GM18505 (cell line): ENCODE data around the gene RHEBL1.
A peak's percentile ranks its signal among the peaks of the same experiment; 100 is the strongest.

Experiments used
- ATAC-seq: cut with Tn5 transposase; IDR thresholded peaks from one replicate; pipeline ENCODE4 v1.9.1; 2021; ENCODE audit not compliant: unreplicated experiment
- POLR2A ChIP-seq: IDR thresholded peaks from 4 replicates; pipeline ENCODE4 v1.6.1; 2011; ENCODE audit warnings: borderline replicate concordance; ENCODE audit not compliant: insufficient read depth, insufficient read length; ENCODE audit errors: extremely low read depth

RHEBL1 gene

DNA sequence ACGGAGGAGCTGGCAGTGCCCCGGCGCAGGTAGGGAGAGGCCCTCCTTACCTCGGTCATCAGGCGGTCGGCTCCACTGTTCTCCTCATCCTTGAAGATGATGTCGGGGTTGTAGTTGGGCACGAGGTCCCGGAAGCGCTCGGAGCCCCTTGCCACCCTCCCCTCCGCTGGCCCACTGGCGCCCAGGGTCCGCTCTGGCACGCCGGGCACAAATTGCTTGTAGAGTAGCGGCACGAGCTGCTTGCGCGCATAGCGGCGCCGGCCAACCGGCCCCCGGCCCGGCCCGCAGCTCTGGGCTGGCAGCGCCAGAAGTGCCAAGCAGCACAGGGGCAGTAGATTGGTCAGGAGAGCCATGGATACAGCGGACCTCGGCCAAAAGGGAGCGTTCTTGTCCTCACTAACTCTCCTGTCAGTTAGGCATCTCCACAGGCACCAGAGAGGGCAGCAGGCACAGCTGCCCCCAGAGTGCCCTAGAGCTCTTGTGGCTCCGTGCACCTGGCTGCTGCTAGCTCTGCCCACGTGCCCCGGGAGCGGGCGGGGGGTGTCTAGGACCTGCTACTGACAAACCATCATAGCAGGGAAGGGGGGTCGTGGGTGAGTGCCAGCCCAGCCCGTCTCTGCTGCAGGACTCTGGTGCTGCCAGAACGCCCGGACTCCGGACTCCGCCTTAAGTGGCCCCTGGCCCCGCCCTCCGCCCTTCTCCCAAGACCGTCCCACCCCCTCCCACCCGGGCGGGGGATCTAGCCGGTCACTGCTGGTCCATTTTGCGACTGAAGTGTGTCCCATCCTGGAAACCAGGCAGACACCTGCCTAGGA, 24.6 kb upstream of the RHEBL1 start, which contains the start of gene DHH:
Gene DHH (minus strand): TSS at position 642 of the 815 bp plus-strand sequence. CDS start 289 bp downstream, at position 353.
- no peak for TF ChIP-seq POLR2A
- ATAC-seq, result no peak

- no peak for ATAC-seq
- TF ChIP-seq POLR2A, result no peak
Observed at GRCh38 chr12:49093792-49094159, 24.0 kb upstream of the RHEBL1 start.

DNA sequence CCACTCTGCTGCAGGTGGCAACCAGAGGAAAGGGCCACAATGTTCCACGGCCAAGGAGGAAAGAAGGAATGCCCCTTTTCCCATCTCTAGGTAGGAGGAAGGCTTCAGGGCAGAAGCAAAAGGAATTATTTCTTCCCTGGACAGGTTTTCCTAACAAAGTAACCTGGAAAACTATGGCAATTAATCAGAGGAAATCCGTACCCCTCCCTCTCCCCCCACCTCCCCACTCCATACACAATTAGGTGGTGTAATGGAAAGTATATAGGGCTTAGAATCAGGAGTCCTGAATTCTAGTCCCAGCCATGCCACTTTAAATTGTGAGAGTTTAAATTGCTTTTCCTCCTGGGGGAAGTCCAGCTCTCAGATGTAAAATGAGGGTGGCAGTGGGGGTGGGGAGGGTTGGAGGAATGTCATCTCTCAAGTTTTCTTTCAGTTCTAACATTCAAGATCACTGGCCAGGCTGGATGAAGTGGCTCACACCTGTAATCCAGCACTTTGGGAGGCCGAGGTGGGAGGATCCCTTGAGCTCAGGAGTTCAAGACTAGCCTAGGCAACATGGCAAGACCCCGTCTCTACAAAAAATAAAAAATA, 23.1 kb upstream of the RHEBL1 start:
- TF ChIP-seq POLR2A, result no peak
- ATAC-seq, result no peak

DNA sequence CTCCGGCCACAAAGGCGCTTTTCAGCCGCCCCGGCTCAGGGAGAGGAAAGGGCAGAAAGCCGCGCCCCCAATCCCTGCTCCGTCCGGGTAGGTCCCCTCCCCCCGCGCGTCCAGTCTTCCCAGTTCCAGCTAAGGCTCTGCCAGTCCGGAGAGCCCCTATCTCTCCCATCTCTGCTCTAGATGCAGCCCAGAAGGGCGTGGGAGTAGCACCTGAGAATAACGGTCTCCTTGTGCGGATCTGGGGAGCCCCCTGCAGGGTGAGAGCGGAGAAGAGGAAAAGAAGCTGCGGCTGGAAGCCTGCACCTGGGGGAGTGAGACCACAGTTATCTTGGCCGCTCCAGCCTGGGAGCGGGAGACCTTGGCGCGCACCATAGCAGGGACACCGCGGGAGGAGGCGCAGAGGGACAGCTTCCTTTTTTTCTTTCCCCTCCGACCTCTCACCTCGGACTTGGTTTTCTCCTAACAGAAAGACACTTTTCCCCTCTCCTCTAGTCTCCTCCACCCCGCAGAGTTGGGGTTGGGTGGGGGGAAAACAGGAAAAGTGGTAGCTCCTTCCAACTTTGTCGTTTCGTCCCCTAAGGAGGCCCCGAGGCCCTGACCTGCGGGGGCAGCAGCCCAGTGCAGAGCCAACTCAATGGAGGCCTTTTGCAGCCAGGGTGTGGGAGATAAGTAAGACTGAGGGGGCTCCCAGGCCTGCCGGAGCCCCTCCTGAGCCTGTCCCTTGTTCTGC, 22.5 kb upstream of the RHEBL1 start:
- TF ChIP-seq POLR2A, result no peak
- no peak for ATAC-seq

- ATAC-seq, result no peak
- no peak for TF ChIP-seq POLR2A
Observed at GRCh38 chr12:49091836-49092085, 22.0 kb upstream of the RHEBL1 start.

DNA sequence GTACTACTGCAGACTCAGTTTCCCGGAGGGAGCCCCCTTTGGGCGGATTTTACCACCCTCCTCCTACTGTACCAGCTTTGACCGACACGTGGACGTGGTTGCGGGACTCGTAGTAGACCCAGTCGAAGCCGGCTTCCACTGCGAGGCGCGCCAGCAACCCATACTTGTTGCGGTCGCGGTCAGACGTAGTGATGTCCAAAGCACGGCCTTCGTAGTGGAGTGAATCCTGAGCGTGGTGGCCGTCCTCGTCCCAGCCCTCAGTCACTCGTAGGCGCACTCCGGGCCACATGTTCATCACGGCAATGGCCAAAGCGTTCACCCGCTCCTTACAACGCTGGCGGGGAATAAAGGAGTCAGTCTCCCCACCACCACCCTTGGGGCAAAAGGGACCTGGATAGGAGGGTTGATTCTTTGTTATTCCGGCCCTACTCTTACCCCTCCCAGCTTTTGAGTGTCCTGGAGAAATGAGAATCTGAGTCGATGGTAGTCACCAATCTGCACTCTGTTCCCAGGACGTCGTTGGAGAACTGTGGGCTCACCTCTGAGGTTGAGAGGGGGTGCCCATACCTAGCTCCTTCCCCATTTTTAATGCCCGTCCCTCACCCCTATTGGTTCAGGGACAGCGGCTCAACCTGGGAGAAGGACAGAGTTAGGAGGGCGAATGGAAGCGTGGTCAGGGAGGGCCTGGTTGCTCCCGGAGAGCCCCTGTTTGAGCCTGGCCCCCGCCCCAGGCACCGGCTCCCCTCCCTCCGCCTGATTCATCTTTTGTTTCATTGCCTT, 21.5 kb upstream of the RHEBL1 start:
- no peak for TF ChIP-seq POLR2A
- no peak for ATAC-seq

DNA sequence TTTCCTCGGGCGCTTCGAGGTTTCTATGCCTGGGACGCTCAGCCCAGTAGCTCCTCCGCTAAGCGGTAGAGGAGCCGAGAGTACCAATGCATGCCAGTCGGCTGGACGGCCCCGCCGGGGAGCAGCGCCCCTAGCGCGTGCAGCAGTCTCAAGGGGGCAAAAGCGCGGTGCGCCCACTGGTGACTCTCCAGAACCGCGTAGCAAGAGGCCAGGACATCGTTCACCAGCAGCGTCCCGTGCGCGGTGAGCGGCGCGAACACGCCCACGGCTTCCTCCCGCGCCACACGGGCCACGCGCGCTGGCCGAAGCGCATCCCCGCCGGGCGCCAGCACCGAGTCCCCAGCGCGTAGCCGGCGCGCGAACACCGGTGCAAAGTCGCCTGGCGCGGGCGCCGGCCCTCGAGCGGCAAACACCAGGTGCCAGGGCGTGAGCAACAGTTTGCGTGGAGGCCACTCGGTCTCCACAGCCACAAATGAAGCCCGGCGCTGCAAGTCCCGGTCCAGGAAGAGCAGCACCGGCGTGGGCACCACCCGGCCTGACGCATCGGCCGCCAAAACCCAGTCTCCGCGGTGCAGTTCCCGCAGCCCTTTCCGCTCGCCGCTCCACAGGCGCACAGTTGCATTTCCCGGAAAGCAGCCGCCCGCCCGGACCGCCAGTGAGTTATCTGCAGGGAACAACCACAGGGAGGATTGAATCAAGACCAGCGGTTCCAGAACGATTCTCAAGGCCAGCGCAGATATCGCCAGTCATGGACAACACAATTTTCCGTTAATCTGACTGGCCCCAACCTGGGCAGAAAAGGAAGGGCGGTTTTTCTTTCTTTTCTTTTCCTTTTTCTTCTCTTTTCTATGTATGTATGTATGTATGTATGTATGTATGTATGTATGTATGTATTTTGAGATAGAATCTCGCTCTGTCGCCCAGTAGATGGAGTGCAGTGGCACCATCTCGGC, 20.3 kb upstream of the RHEBL1 start:
- no peak for TF ChIP-seq POLR2A
- no peak for ATAC-seq

DNA sequence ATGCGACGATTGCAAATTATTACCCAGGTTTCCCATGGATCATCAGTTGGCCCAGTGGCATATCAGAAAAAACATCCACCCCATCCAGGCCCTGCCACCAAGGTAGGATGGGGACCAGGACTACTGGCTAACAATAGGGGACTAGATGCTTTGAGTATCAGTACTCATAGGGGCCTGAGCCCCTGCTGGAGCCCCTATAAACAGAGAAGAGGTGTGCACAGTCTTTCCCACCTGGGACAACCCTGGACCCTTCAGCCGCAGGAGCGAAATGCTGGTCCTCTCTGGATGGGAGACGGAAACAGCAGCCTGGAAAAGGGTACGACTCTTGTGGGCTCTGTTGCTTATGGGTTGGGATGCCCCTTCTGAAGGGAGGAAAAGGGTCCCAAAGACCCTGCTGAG, 19.2 kb upstream of the RHEBL1 start:
- no peak for TF ChIP-seq POLR2A
- ATAC-seq, result no peak

DNA sequence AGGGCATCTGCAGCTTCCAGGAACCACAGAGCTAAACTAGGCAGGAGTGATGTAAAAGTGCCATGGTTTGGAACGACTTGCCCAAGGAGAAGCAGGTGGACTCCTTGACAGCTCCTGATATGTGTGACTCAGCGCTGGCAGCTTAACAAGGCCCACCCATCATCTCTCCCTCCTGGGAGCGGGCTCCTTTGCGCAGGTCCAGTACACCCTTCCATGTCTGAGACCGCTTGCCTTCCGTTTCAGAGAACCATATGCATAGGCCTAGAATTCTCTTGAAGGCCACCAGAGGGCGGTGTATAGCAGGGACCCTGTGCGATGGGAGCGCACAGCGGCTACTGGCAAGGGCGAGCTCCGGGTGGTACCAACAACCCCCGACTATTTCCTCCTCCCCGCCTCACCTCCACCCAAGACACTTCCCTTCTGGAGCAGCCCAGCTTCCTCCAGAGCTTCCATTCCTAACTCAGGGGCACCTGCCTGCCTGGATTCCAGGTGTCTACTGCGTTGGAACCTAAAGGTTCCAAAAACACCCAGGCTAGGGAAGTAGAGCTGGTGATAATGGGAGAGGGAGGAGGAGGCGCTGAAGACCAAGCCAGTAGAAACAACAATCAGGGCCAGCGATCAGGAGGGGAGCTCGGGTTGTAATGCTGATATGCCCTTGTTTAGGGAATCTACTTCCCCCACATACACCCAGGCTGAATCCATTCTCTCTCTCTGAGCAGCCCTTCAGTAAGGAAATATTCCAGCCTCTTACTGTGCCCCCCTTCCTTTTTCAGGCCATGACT, 18.6 kb upstream of the RHEBL1 start:
- peak; percentile 82 for ATAC-seq
- TF ChIP-seq POLR2A, result no peak

DNA sequence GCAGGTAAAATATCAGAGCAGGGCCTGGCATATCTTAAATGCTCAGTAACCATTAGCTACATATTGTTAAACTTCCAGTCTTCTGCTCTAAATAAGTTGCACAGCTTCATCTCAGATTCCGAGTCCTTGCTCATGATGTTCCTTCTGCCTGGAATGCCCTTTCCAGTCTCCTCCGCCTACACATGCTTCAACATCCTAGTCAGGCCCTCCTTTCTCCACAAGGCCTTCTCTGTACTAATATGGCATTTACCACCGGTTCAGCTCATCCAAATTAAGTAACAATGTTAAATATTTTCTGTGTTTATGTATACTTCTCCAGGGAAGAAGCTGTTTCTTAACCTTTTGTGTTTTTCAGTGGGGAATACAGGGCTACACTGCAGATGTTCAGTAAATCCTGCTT, 16.3 kb upstream of the RHEBL1 start:
- no peak for TF ChIP-seq POLR2A
- no peak for ATAC-seq

- no peak for ATAC-seq
- no peak for TF ChIP-seq POLR2A
Observed at GRCh38 chr12:49084438-49084837, 14.7 kb upstream of the RHEBL1 start.

DNA sequence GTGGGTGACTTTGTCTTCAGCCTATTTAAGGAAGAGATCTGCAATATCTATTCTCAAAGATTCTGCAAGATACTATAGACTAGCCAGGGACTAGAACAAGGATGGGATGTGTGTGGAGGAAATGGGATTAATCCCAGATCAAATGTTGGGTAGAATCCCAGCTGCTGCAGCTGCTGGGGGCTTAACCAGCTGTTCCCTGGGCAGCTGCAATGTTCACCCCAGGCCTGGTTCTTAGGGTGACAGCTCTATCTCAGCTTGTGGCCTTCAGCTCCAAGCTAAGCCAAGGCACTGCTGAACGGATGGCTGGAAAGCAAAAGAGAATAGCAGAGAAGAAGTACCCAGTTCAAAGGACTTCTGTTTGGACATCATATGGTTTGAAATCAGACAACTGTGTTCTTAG, 10.0 kb upstream of the RHEBL1 start:
- ATAC-seq, result no peak
- TF ChIP-seq POLR2A, result no peak
